Activated B cell treated with CpG ODN at 0.5 μM for 24 hours (primary cell): ENCODE data around the gene SLC35A1. TPM values are rescaled to one million over a fixed set of nuclear protein-coding genes. Genes with fewer than 3 reads are reported as not detected.

ENCODE experiments used
- ATAC-seq: fragments of 200-7000 bp; cut with Tn5 transposase; one replicate; pipeline ENCODE4 v1.10.0; 2021; ENCODE audit warnings: low read depth, mild to moderate bottlenecking, moderate library complexity
- CTCF ChIA-PET: fragments of 350-600 bp; sonication (Branson Sonifier 250); formaldehyde crosslinking; loops from one replicate; lab custom pipeline; 2021; ENCODE audit warnings: antibody characterized with exemption; lab: Charles Lee
- POLR2A ChIA-PET: fragments of 350-600 bp; sonication (Branson Sonifier 250); formaldehyde crosslinking; loops from one replicate; lab custom pipeline; 2021; ENCODE audit warnings: antibody characterized with exemption; lab: Charles Lee
- DNase-seq: peaks from one replicate; pipeline ENCODE4 v3.0.0; 2022
- H3K27ac Mint-ChIP-seq: one replicate; pipeline ENCODE4 v1.8.0; 2020; ENCODE audit warnings: mixed read lengths
- H3K27me3 Mint-ChIP-seq: one replicate; pipeline ENCODE4 v1.8.0; 2021; ENCODE audit warnings: mixed read lengths
- H3K36me3 Mint-ChIP-seq: one replicate; pipeline ENCODE4 v1.8.0; 2021; ENCODE audit warnings: low read depth, mixed read lengths
- H3K4me1 Mint-ChIP-seq: one replicate; pipeline ENCODE4 v1.8.0; 2021; ENCODE audit warnings: mixed read lengths
- H3K4me3 Mint-ChIP-seq: one replicate; pipeline ENCODE4 v1.8.0; 2020; ENCODE audit warnings: mild to moderate bottlenecking, mixed read lengths
- H3K9me3 Mint-ChIP-seq: one replicate; pipeline ENCODE4 v1.8.0; 2020; ENCODE audit warnings: mixed read lengths
- CTCF ChIP-seq: fragments of 200-600 bp; IDR thresholded peaks from one replicate; pipeline ENCODE4 v1.8.0; 2022; ENCODE audit warnings: antibody characterized with exemption, mild to moderate bottlenecking
- intact Hi-C: fragments of 100-400 bp; cut with micrococcal nuclease; formaldehyde crosslinking; loops from one replicate; pipeline ENCODE4 v1.15.1; 2024
- total RNA-seq: library from RNA; stranded (reverse); gene quantifications from 2 replicates; pipeline ENCODE4 v1.2.3, GENCODE V29; 2022

The SLC35A1 gene
- total RNA-seq, 1 donor from 2014 or later, result 8.7 TPM

- Mint-ChIP-seq H3K36me3 (peaks cover 68% of the 10 kb centered on the region), H3K9me3 (peaks cover 6% of the 10 kb centered on the region), H3K4me3 (no peak overlapping the region), H3K27ac (no peak overlapping the region), H3K27me3 (no peaks in the 10 kb centered on the region), H3K4me1 (peaks cover 13% of the 10 kb centered on the region)
- intact Hi-C loops, result no loop called here
- ChIA-PET CTCF (interaction anchor here (0.6 kb wide), 1 partner anchor 15 kb away, joined by 4 read pairs; no protein-coding TSS in a partner anchor), POLR2A (no interaction called here)
- no peak for TF ChIP-seq CTCF
- DNase-seq, result no peak
- ATAC-seq, result no peak
These were observed 71.6 kb downstream of the SLC35A1 start for GRCh38 chr6:87544474-87544735.

- CTCF ChIA-PET, result no interaction called here
- peaks cover 69% of the 10 kb centered on the region for H3K36me3 Mint-ChIP-seq
These were observed 79.0 kb downstream of the SLC35A1 start for GRCh38 chr6:87551799-87552198.

GRCh38 chr6:87553159-87553765 lies 80.5 kb downstream of the SLC35A1 start:
- Mint-ChIP-seq H3K27ac (no peak overlapping the region), H3K27me3 (no peaks in the 10 kb centered on the region), H3K36me3 (peaks cover 74% of the 10 kb centered on the region), H3K4me3 (no peak overlapping the region), H3K4me1 (no peaks in the 10 kb centered on the region), H3K9me3 (no peaks in the 10 kb centered on the region)
- ATAC-seq (no peak), DNase-seq (no peak)
- intact Hi-C loops, result no loop called here
- POLR2A ChIA-PET, result no interaction called here
- CTCF ChIA-PET, result no interaction called here
- no peak for TF ChIP-seq CTCF

More at GRCh38 chr6:87551799-87552198, 79.0 kb downstream of the SLC35A1 start:
- H3K4me1 Mint-ChIP-seq, result no peaks in the 10 kb centered on the region
- no peak overlapping the region for H3K27ac Mint-ChIP-seq
- H3K27me3 Mint-ChIP-seq, result no peaks in the 10 kb centered on the region
- no peak for TF ChIP-seq CTCF
- DNase-seq, result no peak
- intact Hi-C loops, result loop anchor here (2.0 kb wide), 1 partner anchor 15 kb away; no protein-coding TSS in a partner anchor
- H3K4me3 Mint-ChIP-seq, result no peak overlapping the region
- POLR2A ChIA-PET, result no interaction called here
- no peaks in the 10 kb centered on the region for H3K9me3 Mint-ChIP-seq
- no peak for ATAC-seq

- CTCF ChIA-PET, result no interaction called here
- TF ChIP-seq CTCF, result no peak
- Mint-ChIP-seq H3K27me3 (no peaks in the 10 kb centered on the region), H3K36me3 (peaks cover 66% of the 10 kb centered on the region), H3K4me1 (no peaks in the 10 kb centered on the region), H3K4me3 (no peak overlapping the region), H3K9me3 (no peaks in the 10 kb centered on the region), H3K27ac (no peak overlapping the region)
- DNase-seq, result no peak
- ATAC-seq, result no peak
- intact Hi-C loops, result no loop called here
- POLR2A ChIA-PET, result no interaction called here
These were observed 82.7 kb downstream of the SLC35A1 start for GRCh38 chr6:87555506-87555905.

- ATAC-seq (no peak), DNase-seq (no peak)
These were observed 85.7 kb downstream of the SLC35A1 start for GRCh38 chr6:87558446-87558845.

More at GRCh38 chr6:87558446-87558845, 85.7 kb downstream of the SLC35A1 start:
- H3K4me3 Mint-ChIP-seq, result no peak overlapping the region
- POLR2A ChIA-PET, result no interaction called here
- no peaks in the 10 kb centered on the region for H3K4me1 Mint-ChIP-seq
- H3K36me3 Mint-ChIP-seq, result peaks cover 67% of the 10 kb centered on the region
- no peaks in the 10 kb centered on the region for H3K27me3 Mint-ChIP-seq
- H3K9me3 Mint-ChIP-seq, result no peaks in the 10 kb centered on the region
- CTCF ChIA-PET, result interaction anchor here (0.9 kb wide), 1 partner anchor 14 kb away, joined by 4 read pairs; no protein-coding TSS in a partner anchor
- no peak overlapping the region for H3K27ac Mint-ChIP-seq
- intact Hi-C loops, result no loop called here
- TF ChIP-seq CTCF, result no peak
